HG02759 (cell line): ENCODE data around the gene NID2.

Experiments used
- ATAC-seq: cut with Tn5 transposase; IDR thresholded peaks from one replicate; pipeline ENCODE4 v1.9.1; 2021; ENCODE audit warnings: mild to moderate bottlenecking, moderate library complexity; ENCODE audit not compliant: unreplicated experiment

NID2 gene

GRCh38 chr14:52007211-52007610, 61.6 kb downstream of the NID2 start:
- ATAC-seq: no peak

DNA sequence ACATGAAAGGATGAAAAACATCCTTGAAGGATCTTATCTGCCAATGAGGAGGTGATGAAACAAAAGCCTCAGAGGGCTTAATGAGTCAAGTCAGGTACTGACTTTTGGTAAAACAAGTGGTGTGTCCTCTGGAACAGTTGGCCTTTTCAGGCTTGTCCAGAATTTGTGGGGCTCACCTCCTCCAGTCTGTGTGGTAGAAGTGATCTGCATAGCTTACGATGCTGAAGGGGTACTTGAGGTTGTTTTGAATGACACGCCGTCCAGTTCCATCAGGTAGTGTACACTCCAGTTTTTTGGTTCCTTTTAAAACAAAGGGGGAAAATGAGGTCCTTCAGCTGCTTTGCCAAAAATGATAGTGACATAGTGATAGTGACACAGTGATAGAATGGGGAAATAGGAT, 62.5 kb downstream of the NID2 start:
- no peak for ATAC-seq

DNA sequence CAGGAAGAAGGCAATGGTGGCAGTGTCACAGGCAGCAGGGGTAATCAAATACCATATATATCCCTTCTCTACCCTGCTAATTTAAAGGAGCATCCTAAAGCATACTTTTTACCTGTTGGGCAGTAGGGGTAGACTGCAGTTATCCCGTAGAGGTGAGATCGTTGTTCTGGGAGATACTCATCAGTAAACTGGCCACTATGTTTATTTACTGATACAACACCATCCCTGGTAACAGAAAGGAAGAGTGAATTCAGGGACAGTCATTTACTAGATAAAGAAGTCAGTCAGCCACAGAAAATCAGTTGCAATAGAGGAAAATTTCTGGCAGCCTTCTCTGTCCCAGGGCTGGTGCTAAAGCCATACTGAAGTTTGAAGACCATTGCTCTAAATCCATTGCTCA, 63.2 kb downstream of the NID2 start:
- ATAC-seq: no peak

DNA sequence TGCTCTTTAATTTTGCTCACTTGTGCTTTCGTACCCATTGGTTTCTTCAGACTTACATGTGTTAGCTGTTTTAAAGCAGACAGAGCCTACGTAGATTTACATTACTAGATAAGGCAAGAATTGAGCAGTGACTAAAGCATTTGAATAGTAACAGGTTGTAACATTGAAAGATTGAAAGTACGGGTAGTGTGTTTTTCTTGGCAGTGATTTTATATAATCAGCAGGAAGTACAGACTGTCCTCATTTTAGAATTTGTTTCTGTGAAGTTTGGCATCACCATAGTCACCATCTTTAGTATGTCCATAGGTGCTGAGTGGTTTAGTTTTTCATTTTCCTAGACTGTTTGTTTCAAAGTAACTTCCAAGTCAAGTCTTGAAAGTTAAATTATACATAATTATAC, 65.5 kb downstream of the NID2 start:
- ATAC-seq: no peak

- no peak for ATAC-seq
Observed at GRCh38 chr14:52002542-52002941, 66.3 kb downstream of the NID2 start.

GRCh38 chr14:52000696-52001095, 68.2 kb downstream of the NID2 start:
- no peak for ATAC-seq

DNA sequence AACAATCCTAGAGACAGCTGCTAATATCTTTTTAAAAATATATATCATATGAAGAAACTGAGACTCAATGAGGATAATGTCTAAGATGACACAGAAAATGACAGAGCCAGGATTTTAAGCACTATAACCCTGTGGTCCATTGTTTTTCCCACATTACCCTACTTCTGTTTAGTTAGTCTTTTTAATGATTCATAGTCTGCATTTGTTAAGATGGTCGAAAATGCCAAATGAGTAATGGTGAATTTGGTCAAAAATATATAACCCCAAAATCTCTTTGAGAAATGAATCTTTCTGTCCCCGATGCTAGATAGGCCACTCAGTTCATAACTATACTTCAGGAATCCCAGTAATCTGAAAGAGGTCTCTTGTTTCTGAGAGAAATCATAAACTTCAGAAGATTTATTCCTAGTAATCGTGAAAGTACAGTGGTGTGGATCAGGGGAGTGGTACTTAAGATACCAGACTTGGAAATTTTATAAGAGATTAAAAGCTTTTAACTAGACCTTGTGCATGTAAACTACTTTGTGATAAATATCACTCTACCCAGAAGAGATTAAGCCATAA, 68.8 kb downstream of the NID2 start:
- no peak for ATAC-seq

DNA sequence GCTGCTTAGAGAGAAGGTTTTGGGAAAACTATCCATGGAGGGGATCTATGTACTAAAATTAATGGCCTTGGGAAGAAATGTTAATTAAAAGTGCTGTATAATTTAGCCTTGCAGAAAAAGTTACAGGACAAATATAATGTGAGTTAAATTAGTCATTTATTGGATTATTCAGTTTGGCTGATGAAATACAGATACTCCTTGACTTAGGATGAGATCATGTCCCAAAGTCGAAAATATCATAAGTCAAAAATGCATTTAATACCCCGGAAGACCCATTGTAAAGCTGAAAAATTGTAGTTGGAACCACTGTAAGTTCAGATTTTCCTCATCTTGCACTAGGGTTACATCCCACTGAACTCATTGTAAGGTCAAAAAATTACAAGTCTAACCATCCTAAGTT, 69.8 kb downstream of the NID2 start:
- ATAC-seq: no peak

- ATAC-seq: no peak
Observed at GRCh38 chr14:51998348-51998747, 70.5 kb downstream of the NID2 start.

GRCh38 chr14:51996148-51996746, 72.6 kb downstream of the NID2 start:
- no peak for ATAC-seq

GRCh38 chr14:51993285-51993920, 75.5 kb downstream of the NID2 start:
- ATAC-seq: no peak

- ATAC-seq: no peak
Observed at GRCh38 chr14:51990488-51990887, 78.4 kb downstream of the NID2 start.

DNA sequence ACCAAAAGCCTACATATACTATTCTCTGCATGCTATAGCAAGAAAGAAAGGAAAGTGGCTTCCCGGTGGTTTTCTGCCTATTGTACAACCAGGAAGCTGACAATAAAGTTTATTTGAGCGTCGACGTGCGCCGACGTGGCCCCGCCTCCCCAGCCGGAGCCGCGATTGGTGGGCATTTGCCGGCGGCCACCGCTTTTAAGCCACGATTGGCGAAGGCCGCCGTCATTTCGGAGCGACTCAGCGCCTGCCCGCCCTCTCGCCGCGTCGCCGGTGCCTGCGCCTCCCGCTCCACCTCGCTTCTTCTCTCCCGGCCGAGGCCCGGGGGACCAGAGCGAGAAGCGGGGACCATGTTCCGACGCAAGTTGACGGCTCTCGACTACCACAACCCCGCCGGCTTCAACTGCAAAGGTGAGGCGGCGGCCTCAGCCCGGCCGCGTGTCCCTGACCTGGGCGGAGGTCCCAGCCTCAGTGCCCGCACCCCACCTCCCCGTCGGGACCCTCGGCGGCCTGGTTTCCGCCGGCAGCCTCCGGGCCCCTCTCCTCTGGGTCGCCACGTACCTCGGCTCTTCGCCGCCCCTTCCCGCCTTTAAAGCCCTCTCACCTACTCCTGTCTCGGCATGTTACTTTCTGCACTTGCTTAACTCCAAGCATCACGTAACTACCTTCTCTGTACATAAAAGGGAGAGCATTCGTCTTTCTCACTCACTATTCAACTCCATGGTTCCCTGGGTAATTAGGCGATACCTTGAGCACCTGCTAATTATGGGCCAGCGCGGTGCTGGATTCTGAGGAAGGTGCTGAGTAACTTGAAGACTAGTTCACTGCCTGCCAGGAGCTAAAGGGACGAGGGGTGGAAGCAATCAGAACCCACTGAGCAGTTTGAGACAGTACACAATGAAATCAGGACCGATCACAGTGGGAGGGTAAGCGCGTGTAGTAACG, 79.3 kb downstream of the NID2 start, which contains the start of gene RTRAF:
Gene RTRAF, plus strand, starts transcription at position 254 of the 942 bp plus-strand sequence. Its CDS starts 94 bp downstream, at position 348.
- peak; percentile 97 for ATAC-seq

GRCh38 chr14:51988221-51988620, 80.6 kb downstream of the NID2 start:
- ATAC-seq: no peak

DNA sequence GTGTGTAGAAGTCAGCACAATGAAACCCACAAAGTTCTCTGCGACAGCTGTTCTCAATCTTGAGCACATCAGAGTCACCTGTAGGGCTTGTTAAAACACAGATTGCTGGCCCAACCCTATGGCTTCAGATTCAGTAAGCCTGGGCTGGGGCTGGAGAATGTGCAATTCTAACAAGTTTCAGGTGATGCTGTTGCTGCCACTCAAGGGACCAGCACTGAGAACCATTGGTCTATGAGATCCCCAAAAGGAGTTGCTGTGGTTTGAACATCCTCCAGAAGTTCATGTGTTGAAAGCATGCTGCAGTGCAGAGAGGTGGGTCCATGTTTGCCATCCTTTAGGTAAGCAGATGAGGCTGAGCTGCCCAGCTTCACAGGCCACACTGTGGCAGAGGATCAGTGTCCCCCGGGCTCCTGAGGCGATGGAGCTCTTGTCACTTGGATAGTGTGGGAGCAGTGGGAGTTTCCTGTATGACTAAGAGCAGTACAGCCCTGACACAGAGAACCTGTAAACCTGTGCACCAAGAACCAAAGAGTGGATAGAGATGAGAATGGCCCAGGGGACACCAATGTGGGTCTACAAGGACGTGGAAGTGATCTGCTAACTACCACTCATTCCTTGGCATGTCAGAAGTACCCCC, 87.5 kb downstream of the NID2 start:
- ATAC-seq: peak; percentile 50

DNA sequence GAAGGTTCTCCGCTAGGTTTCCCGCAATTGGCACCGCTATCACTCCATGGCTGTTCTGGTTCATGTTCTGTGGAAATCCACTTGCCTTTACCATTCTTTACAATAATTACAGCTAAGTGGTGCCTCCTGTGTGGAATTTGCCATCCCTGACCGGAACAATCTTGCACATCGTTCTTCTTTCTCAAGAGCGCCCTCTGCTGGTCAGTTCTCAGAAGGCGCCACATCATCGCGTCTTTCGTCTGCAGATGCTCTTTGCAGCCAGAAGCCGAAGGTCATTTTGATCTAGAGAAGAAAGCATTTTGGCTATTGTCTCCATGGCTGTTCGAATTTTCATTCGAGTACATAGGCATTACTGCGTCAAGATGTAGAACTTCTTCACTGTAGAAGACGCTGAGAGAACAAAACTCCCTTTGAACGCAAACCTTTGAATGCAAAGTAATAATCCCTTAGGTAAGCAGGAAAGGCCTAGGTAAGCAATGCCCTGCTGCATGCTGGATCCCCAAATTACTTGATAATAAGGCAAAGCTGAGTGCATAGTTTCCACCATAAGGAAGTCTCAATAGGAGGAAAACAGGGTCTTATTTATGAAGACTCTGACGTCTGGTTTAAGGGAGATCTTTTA, 89.7 kb downstream of the NID2 start:
- peak; percentile 71 for ATAC-seq

DNA sequence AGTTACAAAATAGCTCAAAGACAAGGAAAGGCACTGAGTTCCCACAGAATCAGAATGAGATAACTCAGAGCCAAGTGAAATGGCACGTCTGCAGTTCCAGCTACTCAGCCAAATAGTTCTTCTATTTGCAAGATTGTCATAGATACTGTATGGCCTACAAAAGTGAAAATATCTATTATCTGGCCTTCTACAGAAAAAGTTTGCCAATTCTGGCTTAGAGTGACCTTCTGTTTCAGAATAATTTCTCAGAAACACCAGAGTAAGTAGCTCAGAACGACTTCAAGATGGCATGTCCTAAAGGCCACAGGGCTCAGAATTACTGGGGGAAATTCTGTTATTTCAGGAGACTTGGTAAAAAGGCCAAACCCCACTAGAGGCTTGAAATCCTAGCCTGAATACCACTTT, 90.2 kb downstream of the NID2 start:
- no peak for ATAC-seq

DNA sequence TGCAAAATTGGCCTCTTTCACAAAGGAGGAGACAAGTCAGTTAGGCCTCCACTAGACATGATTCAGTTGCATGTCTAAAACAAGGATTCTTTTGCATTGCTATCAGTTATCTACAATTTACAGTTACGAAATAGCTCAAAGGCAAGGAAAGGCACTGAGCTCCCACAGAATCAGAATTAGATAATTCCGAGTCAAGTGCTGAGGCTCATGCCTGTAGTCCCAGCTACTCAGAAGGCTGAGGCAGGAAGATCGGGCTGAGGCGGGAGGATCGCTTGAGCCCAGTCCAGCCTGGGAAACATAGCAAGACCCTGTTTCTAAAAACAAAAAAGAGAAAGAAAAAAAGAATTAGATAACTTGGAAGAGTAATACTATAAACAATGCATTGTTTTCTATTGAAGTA, 91.8 kb downstream of the NID2 start:
- no peak for ATAC-seq

DNA sequence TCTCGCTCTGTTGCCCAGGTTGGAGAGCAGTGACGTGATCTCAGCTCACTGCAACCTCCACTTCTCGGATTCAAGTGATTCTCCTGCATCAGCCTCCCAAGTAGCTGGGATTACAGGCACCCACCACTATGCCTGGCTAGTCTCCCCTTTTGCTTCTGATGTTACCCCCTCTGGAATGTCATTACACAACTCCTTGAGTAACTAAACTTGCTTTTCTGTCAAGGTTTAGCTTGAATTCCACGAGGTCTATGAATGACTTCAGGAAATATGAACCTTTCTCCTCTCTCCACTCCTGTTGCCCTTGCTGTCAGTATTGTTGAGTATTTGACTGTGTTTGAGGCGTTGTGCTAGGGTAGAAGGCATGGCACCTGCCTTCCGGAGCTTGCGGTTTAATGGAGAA, 96.3 kb downstream of the NID2 start:
- no peak for ATAC-seq

DNA sequence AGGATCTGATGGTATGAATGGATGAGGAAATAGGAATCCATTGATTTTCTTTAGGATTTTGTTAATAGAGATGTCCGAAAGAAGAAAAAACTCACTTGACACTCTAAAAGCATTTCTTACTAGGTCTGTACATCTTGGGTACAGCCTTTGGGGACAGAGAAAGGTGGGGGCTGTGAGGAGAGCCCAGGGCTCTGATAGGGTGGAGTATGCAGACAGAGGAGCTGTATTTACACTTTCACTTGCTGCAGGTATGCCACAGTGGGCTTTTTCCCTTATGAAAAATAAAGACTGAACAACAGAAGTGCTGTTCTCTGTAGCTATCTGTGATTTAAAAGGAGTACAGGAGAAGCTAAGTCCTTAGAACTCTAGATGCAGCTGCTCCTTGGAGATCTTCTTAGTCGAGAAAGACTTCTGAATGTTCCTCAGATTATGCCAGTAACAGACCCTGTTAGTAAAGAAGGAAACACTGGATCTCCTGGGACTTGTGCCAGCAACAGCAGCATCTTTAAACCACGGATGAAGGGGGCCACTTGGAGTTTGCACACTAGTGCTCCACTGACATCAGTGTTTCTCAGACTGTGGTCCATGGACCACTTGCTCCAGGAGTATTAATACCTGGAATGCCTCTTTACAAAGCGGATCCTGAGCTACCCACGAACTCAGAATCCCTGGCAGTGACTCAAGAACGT, 98.9 kb downstream of the NID2 start:
- ATAC-seq: no peak
